Activated naive CD4-positive, alpha-beta T cell treated with anti-CD3 and anti-CD28 coated beads for 36 hours (primary cell): Measurements from ENCODE around the gene FBXO42. TPM values are rescaled to one million over a fixed set of nuclear protein-coding genes. Genes with fewer than 3 reads are reported as not detected.

ENCODE experiments used
- CTCF ChIA-PET: fragments of 350-600 bp; sonication (Branson Sonifier 250); formaldehyde crosslinking; loops from one replicate; lab custom pipeline; 2021; ENCODE audit warnings: antibody characterized with exemption; lab: Charles Lee
- DNase-seq: peaks from one replicate; pipeline ENCODE4 v3.0.0-alpha.2; 2020
- H3K27ac Mint-ChIP-seq: one replicate; pipeline ENCODE4 v1.8.0; 2021; ENCODE audit warnings: mild to moderate bottlenecking, mixed read lengths
- H3K27me3 Mint-ChIP-seq: one replicate; pipeline ENCODE4 v1.8.0; 2021; ENCODE audit warnings: low read depth, mixed read lengths
- H3K36me3 Mint-ChIP-seq: one replicate; pipeline ENCODE4 v1.8.0; 2021; ENCODE audit warnings: low read depth, mixed read lengths
- H3K4me1 Mint-ChIP-seq: one replicate; pipeline ENCODE4 v1.8.0; 2021; ENCODE audit warnings: low read depth, mixed read lengths
- H3K4me3 Mint-ChIP-seq: one replicate; pipeline ENCODE4 v1.8.0; 2021; ENCODE audit warnings: mild to moderate bottlenecking, moderate library complexity, mixed read lengths
- H3K9me3 Mint-ChIP-seq: one replicate; pipeline ENCODE4 v1.8.0; 2021; ENCODE audit warnings: mixed read lengths
- intact Hi-C: fragments of 100-400 bp; cut with micrococcal nuclease; formaldehyde crosslinking; loops from one replicate; pipeline ENCODE4 v1.15.1; 2023
- total RNA-seq, 2 experiments: library from RNA; stranded (reverse); gene quantifications; one replicate each; pipeline ENCODE4 v1.2.3, GENCODE V29; 2021

Gene FBXO42
- total RNA-seq, 2 experiments from 2014 or later, result 7.5 to 10.2 TPM

DNA sequence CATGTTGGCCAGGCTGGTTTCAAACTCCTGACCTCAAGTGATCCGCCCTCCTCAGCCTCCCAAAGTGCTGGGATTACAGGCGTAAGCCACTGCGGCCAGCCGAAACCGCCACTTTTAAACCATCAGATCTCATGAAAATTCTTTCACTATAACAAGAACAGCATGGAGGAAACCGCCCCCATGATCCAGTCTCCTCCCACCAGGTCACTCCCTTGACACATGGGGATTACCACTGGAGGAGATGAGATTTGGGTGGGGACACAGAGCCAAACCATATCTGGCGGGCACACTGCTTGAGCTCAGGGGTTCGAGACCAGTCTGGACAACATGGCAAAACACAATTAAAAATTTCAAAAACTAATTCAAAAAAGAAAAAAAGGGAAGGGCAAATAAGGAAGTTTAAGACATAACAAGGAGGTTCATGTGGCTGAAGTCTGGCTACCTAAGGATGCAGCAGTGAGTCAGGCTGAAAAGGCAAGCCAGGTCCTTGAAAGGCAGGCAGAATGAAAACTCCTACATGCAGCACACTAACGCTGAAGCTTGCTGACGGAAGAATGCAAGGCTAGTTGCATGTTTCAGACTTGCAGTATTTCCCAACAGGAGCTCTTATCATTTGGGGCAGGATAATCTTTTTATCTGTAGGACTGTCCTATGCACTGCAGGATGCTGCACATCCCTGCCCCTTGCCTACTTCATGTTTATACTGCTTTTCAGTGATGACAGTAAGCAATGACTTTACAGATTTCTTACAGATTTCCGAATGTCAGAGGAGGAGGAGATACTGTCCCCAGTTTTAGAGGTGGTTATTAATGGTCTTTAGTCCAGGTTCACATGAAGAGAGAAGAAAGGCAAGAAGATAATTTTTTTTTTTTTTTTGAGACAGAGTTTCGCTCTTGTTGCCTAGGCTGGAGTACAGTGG, 49.3 kb downstream of the FBXO42 start:
- no peak overlapping the region for H3K4me3 Mint-ChIP-seq
- no peak for DNase-seq
- no peaks in the 10 kb centered on the region for H3K9me3 Mint-ChIP-seq
- peaks cover 15% of the 10 kb centered on the region for H3K36me3 Mint-ChIP-seq
- H3K27me3 Mint-ChIP-seq, result no peaks in the 10 kb centered on the region
- H3K4me1 Mint-ChIP-seq, result no peaks in the 10 kb centered on the region
- intact Hi-C loops, result no loop called here
- no peak overlapping the region for H3K27ac Mint-ChIP-seq
- CTCF ChIA-PET, result no interaction called here

DNA sequence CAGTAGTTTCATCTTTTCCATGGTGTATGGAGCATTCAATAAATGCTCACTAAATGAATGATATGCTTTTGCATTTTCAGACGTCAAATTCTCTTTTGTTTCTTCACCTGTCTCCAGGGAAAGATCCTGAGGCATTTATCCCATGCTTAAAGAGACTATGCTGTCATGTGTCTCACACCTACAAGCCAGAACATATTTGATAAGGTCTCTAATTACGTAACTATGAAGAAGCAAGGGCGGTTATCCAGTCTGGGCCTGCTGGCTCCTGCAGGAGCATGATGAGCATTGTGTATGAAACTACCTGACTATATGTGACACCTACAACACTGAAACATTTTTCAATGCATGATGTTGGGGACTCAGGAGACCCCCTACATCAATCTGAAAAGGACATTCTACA, 51.8 kb downstream of the FBXO42 start:
- CTCF ChIA-PET, result no interaction called here
- no peaks in the 10 kb centered on the region for H3K4me1 Mint-ChIP-seq
- H3K36me3 Mint-ChIP-seq, result peaks cover 13% of the 10 kb centered on the region
- no peak for DNase-seq
- no peaks in the 10 kb centered on the region for H3K27me3 Mint-ChIP-seq
- H3K27ac Mint-ChIP-seq, result no peak overlapping the region
- intact Hi-C loops, result no loop called here
- no peaks in the 10 kb centered on the region for H3K9me3 Mint-ChIP-seq
- H3K4me3 Mint-ChIP-seq, result no peak overlapping the region

DNA sequence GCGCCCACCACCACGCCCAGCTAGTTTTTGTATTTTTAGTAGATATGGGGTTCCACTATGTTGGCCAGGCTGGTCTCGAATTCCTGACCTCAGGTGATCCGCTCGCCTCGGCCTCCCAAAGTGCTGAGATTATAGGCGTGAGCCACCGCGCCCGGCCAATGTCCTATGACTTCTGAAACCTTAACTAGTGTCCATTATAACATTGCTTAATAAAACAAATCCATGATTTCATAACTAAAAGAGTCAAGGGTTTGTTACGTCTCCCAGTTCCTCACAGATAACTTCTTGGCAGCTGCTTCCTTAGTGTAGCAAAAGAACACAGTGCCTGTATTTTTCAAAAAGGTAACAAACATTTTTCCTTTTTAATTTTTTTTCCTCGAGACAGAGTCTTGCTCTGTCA, 53.6 kb downstream of the FBXO42 start:
- CTCF ChIA-PET, result interaction anchor here (0.5 kb wide), 1 partner anchor 16 kb away, joined by 3 read pairs; no protein-coding TSS in a partner anchor
- no peak overlapping the region for H3K4me3 Mint-ChIP-seq
- no peak for DNase-seq
- H3K9me3 Mint-ChIP-seq, result no peaks in the 10 kb centered on the region
- H3K4me1 Mint-ChIP-seq, result no peaks in the 10 kb centered on the region
- H3K27me3 Mint-ChIP-seq, result no peaks in the 10 kb centered on the region
- peaks cover 20% of the 10 kb centered on the region for H3K36me3 Mint-ChIP-seq
- no peak overlapping the region for H3K27ac Mint-ChIP-seq
- intact Hi-C loops, result no loop called here

DNA sequence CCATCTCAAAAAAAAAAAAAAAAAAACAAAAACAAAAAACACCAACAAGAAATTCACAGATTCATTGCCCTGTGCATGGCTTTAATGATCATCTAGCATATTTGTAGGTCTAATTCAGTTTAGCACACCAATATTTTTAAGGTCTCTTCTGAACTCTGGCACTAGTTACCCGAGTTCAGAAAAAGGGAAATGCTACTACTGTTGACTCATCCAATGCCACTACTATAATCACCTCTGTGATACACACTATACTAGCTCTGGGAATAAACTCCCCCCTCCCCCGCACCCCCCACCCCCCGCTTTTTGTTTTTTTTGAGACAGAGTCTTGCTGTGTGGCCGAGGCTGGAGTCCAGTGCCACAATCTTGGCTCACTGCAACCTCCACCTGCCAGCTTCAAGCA, 55.6 kb downstream of the FBXO42 start:
- no peaks in the 10 kb centered on the region for H3K4me1 Mint-ChIP-seq
- intact Hi-C loops, result no loop called here
- H3K27me3 Mint-ChIP-seq, result no peaks in the 10 kb centered on the region
- H3K27ac Mint-ChIP-seq, result no peak overlapping the region
- peaks cover 16% of the 10 kb centered on the region for H3K36me3 Mint-ChIP-seq
- no peaks in the 10 kb centered on the region for H3K9me3 Mint-ChIP-seq
- no peak overlapping the region for H3K4me3 Mint-ChIP-seq
- DNase-seq, result no peak
- CTCF ChIA-PET, result no interaction called here

DNA sequence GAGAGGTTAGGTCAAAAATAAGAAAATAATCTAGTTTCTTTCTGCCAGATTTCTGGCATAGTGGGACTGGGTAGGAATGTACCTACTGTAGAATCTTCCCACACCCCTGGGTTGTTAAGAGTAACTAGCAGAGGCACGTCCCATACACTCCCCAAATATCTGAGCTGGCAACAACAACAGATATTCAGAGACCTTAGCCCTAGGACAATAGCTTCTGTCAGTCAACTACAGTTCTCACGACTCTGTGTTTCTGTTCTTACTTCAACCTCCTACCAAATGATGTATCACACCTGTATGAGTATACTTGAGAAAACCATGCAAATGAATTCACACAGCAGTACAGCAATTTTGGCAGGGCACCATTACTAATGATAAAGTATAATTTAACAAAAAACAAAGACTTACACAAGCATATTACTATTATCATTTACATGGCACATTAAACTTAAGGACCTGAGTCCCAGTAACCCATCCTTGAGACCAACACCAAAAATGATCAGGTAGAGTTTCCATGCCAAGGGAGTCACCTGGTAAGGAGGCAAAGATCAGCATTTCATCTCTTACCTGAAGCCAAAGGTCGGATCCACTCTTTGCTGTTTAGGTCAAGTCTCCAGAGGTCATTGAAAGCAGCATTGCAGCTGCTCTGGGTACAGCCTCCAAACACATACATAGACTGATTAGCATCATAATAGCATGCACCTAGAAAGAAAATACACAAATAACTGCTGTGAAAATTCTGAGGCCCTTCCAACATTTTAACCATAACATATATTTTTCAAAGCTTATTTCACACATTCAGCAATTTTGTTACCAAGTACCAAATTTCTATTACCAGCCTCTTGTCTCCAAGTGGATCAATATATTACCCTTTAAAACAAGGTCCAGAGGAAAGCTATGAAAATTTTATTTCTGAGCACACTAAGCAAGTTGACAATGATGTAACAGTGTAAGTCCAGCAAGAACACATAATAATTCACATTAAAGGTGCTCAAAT, 57.8 kb downstream of the FBXO42 start:
- CTCF ChIA-PET, result no interaction called here
- intact Hi-C loops, result no loop called here
- no peaks in the 10 kb centered on the region for H3K4me1 Mint-ChIP-seq
- DNase-seq, result no peak
- H3K9me3 Mint-ChIP-seq, result no peaks in the 10 kb centered on the region
- H3K4me3 Mint-ChIP-seq, result no peak overlapping the region
- H3K36me3 Mint-ChIP-seq, result peaks cover 15% of the 10 kb centered on the region
- H3K27me3 Mint-ChIP-seq, result no peaks in the 10 kb centered on the region
- H3K27ac Mint-ChIP-seq, result no peak overlapping the region

DNA sequence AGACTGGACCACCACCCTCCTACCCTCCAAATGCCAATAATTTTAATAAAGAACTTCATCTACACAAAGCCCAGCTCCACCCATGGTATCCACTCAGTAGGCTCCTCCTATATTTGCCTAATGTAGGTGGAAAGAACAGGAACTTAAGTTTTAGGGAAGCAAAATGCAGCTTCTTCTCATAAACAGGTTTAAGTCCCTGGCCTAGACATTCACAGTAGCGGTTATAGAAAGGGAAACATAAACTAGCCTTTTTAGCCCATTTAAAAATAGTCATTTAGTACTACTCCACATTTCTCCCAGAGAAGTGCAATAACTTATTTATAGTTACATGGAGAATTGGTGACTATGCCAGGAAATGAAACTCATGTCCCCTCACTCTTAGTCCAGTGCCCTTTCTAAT, 58.7 kb downstream of the FBXO42 start:
- H3K27ac Mint-ChIP-seq, result no peak overlapping the region

DNA sequence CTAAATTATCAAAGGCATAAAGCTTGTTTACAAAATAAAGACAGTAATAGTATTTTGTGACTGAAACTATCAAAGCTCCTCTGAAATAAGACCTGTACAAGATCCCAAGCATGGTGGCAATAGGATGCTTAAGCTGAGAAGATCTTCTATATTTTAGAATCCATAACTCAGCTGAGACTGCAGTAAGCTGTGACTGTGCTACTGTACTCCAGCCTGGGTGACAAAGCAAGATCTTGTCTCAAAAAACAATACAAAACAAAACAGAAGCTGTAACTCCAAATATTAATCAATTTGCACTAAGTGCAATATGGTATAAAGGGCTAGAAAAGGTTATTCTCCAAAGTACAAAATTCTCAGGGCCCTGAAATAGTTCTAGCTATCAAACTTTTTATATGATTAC, 59.5 kb downstream of the FBXO42 start:
- H3K36me3 Mint-ChIP-seq, result peaks cover 15% of the 10 kb centered on the region
- no peak overlapping the region for H3K27ac Mint-ChIP-seq
- no peaks in the 10 kb centered on the region for H3K27me3 Mint-ChIP-seq
- no peaks in the 10 kb centered on the region for H3K9me3 Mint-ChIP-seq
- DNase-seq, result no peak
- CTCF ChIA-PET, result interaction anchor here (1.0 to 1.2 kb wide), 2 partner anchors 9 to 48 kb away, joined by 3 read pairs; no protein-coding TSS in a partner anchor
- intact Hi-C loops, result no loop called here
- no peaks in the 10 kb centered on the region for H3K4me1 Mint-ChIP-seq
- H3K4me3 Mint-ChIP-seq, result no peak overlapping the region

More for the DNA sequence above, 58.7 kb downstream of the FBXO42 start:
- Mint-ChIP-seq H3K36me3 (peaks cover 15% of the 10 kb centered on the region), H3K9me3 (no peaks in the 10 kb centered on the region), H3K4me3 (no peak overlapping the region), H3K4me1 (no peaks in the 10 kb centered on the region), H3K27me3 (no peaks in the 10 kb centered on the region)
- CTCF ChIA-PET, result interaction anchor here (1.0 to 1.2 kb wide), 2 partner anchors 8 to 49 kb away, joined by 3 read pairs; no protein-coding TSS in a partner anchor
- no peak for DNase-seq
- intact Hi-C loops, result no loop called here

DNA sequence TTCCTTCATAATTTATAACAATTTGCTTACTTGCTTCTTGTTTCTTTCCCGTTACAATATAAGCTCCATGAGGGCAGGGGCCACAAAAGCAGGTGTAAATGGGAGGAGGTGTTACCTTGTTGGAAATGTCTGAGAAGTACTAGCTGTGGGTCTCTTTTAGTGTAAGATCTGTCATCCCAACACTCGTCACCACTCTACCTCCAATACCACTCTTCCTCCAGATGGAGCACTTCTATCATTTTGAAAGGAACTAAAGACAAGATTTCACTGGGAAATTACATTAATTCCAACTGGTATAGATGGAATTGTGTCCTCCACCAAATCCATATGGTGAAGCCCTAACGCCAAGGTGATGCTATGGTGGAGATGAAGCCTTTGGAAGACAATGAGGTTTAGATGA, 62.3 kb downstream of the FBXO42 start:
- CTCF ChIA-PET, result interaction anchor here (1.0 kb wide), 1 partner anchor 72 kb away, joined by 8 read pairs; no protein-coding TSS in a partner anchor
- H3K27ac Mint-ChIP-seq, result no peak overlapping the region
- intact Hi-C loops, result no loop called here
- no peaks in the 10 kb centered on the region for H3K4me1 Mint-ChIP-seq
- no peak for DNase-seq
- no peaks in the 10 kb centered on the region for H3K9me3 Mint-ChIP-seq
- no peak overlapping the region for H3K4me3 Mint-ChIP-seq
- H3K27me3 Mint-ChIP-seq, result no peaks in the 10 kb centered on the region
- H3K36me3 Mint-ChIP-seq, result peaks cover 11% of the 10 kb centered on the region

DNA sequence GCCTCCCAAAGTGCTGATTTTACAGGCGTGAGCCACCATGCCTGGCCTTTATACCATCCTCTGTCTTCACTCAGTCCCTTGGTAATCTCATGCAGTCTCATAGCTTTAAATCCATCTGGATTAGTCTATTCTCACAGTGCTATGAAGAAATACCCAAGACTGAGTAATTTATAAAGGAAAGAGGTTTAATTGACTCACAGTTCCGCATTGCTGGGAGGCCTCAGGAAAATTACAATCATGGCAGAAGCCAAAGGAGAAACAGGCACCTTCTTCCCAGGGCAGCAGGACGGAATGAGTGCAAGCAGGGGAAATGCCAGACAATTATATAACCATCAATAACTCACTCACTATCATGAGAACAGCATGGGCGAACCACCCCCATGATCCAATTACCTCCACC, 66.2 kb downstream of the FBXO42 start:
- Mint-ChIP-seq H3K9me3 (no peaks in the 10 kb centered on the region), H3K27ac (no peak overlapping the region), H3K4me1 (peaks cover 3% of the 10 kb centered on the region), H3K36me3 (peaks cover 3% of the 10 kb centered on the region), H3K27me3 (no peaks in the 10 kb centered on the region), H3K4me3 (no peak overlapping the region)
- CTCF ChIA-PET, result no interaction called here
- DNase-seq, result no peak
- intact Hi-C loops, result no loop called here

DNA sequence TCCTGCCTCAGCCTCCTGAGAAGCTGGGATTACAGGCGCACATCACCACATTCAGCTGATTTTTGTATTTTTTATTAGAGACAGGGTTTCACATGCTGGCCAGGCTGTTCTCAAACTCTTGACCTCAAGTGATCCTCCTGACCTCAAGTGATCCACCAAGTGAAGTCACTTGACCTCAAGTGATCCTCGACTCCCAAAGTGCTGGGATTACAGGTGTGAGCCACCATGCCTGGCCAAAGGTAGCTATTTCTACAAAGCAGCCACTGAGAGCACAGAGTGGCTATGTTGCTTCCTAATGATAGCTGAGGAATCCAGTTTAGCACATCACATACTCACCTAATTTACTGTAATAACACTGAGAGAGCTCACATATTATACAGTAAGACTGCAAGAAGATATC, 70.5 kb downstream of the FBXO42 start:
- no peak overlapping the region for H3K27ac Mint-ChIP-seq
- CTCF ChIA-PET, result interaction anchor here (0.6 to 1.1 kb wide), 3 partner anchors 11 to 36 kb away, joined by 3 read pairs; no protein-coding TSS in a partner anchor
- intact Hi-C loops, result no loop called here

DNA sequence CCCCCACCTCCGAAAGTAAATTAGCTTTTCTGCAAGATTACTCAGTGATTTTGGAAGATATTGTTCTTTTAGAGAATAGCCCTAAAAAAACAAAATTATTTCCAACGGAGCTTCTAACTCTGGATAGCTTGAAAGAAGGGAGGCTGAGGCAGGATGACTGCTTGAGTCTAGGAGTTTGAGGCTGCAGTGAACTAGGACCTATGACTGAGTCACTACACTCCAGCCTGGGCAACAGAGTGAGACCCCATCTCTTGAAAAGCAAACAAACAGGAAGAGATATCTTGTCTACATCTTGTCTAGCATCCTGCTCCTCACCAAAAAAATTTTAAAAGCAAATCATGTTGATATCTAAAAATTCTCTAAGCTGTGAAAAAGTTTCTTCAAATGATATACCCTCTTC, 73.1 kb downstream of the FBXO42 start:
- intact Hi-C loops, result no loop called here
- Mint-ChIP-seq H3K27ac (no peak overlapping the region), H3K36me3 (peaks cover 3% of the 10 kb centered on the region), H3K4me3 (no peak overlapping the region), H3K4me1 (peaks cover 4% of the 10 kb centered on the region), H3K27me3 (no peaks in the 10 kb centered on the region), H3K9me3 (no peaks in the 10 kb centered on the region)
- CTCF ChIA-PET, result no interaction called here
- DNase-seq, result no peak

More for the DNA sequence above, 70.5 kb downstream of the FBXO42 start:
- Mint-ChIP-seq H3K4me1 (peaks cover 5% of the 10 kb centered on the region), H3K27me3 (no peaks in the 10 kb centered on the region), H3K36me3 (peaks cover 3% of the 10 kb centered on the region), H3K9me3 (no peaks in the 10 kb centered on the region), H3K4me3 (no peak overlapping the region)
- DNase-seq, result no peak
